GM12878 (cell line): Measurements from ENCODE around the gene MSL3B.

Experiments
- ATAC-seq: fragments of 200-7000 bp; cut with Tn5 transposase; 3 replicates; pipeline ENCODE4 v1.9.1; 2020; ENCODE audit warnings: mild to moderate bottlenecking, moderate library complexity
- BruUV-seq: library from RNA; stranded (reverse); fragments of 400-500 nt; replicated peaks from 2 replicates; lab custom pipeline; 2021; lab: Mats Ljungman, UMichigan
- CTCF ChIA-PET: fragments of 300-600 bp; sonication (Branson Sonifier 250); formaldehyde crosslinking; extraction: SDS; loops from one replicate; lab custom pipeline; 2021; ENCODE audit warnings: inconsistent platforms; lab: Yijun Ruan, JAX
- POLR2A ChIA-PET: fragments of 350-600 bp; formaldehyde crosslinking; extraction: SDS; loops from one replicate; lab custom pipeline; 2021; ENCODE audit warnings: inconsistent platforms; lab: Charles Lee
- RAD21 ChIA-PET: fragments of 300-600 bp; sonication (Branson Sonifier 250); formaldehyde crosslinking; loops from one replicate; lab custom pipeline; 2023; ENCODE audit warnings: antibody characterized with exemption; ENCODE audit not compliant: unreplicated experiment; lab: Charles Lee
- SMC1A ChIA-PET: fragments of 300-600 bp; sonication (Branson Sonifier 250); formaldehyde crosslinking; loops from one replicate; lab custom pipeline; 2023; ENCODE audit not compliant: unreplicated experiment, uncharacterized antibody; lab: Charles Lee
- DNase-seq: peaks from one replicate; pipeline ENCODE4 v3.0.0-alpha.2; 2011; ENCODE audit warnings: low read depth, low spot score
- FAIRE-seq: peaks from 3 replicates; lab custom pipeline; 2011; peaks lifted over from hg19 to GRCh38; lab: Jason Lieb, UNC
- H2AFZ ChIP-seq: 2 replicates; pipeline ENCODE4 v1.6.0; 2011; ENCODE audit warnings: low read depth, low read length, control low read depth; ENCODE audit not compliant: control insufficient read depth
- H3K27ac ChIP-seq: 2 replicates; pipeline ENCODE4 v1.5.1; 2011; ENCODE audit warnings: control low read depth; ENCODE audit not compliant: control insufficient read depth, insufficient read depth
- H3K27me3 ChIP-seq, 2 experiments: replicated peaks in 1 of 2; 2 replicates each; pipeline versions ENCODE4 v1.6.0 to v1.6.1; 2011; ENCODE audit warnings: low read length in 1 of 2; ENCODE audit not compliant: control insufficient read depth in 2 of 2, insufficient read depth in 2 of 2
- H3K36me3 ChIP-seq, 2 experiments: 2 replicates each; pipeline ENCODE4 v1.5.1; 2011; ENCODE audit warnings: low read length in 1 of 2; ENCODE audit not compliant: control insufficient read depth in 2 of 2, insufficient read depth in 2 of 2
- H3K4me1 ChIP-seq: 2 replicates; pipeline ENCODE4 v1.6.1; 2011; ENCODE audit warnings: mild to moderate bottlenecking, low read length, moderate library complexity, mixed read lengths; ENCODE audit not compliant: control insufficient read depth, insufficient read depth
- H3K4me2 ChIP-seq: 2 replicates; pipeline ENCODE4 v1.6.0; 2011; ENCODE audit warnings: control low read depth; ENCODE audit not compliant: control insufficient read depth, insufficient read depth
- H3K4me3 ChIP-seq: fragments of 200-600 bp; sonication (generic); 2 replicates; pipeline ENCODE4 v1.5.1; 2016
- H3K79me2 ChIP-seq: 2 replicates; pipeline ENCODE4 v1.6.0; 2011; ENCODE audit warnings: low read length; ENCODE audit not compliant: control insufficient read depth, insufficient read depth
- H3K9ac ChIP-seq: 2 replicates; pipeline ENCODE4 v1.8.0; 2011; ENCODE audit warnings: low read length, control low read depth, mixed read lengths; ENCODE audit not compliant: control insufficient read depth, insufficient read depth
- H3K9me3 ChIP-seq: replicated peaks from 3 replicates; pipeline ENCODE4 v1.5.1; 2011; ENCODE audit warnings: mild to moderate bottlenecking, low read length; ENCODE audit not compliant: control insufficient read depth, insufficient read depth
- H4K20me1 ChIP-seq: 2 replicates; pipeline ENCODE4 v1.6.0; 2011; ENCODE audit not compliant: control insufficient read depth, insufficient read depth
- CEBPB ChIP-seq, 2 experiments: fragments of 150-350 bp in 1 of 2; IDR thresholded peaks; 2 replicates each; pipeline ENCODE4 v1.6.1; 2012 to 2014; ENCODE audit warnings: low read depth in 2 of 2, low read length in 2 of 2, borderline replicate concordance in 1 of 2, inconsistent platforms in 1 of 2
- HDGF ChIP-seq: fragments of 450-650 bp; IDR thresholded peaks from 2 replicates; pipeline ENCODE4 v1.6.1; 2016; ENCODE audit warnings: antibody characterized with exemption
- KAT2A ChIP-seq: conservative IDR thresholded peaks from 2 replicates; pipeline ENCODE4 v1.6.1; 2011; ENCODE audit warnings: low read depth, low read length; ENCODE audit not compliant: control insufficient read depth
- MYB ChIP-seq: fragments of 150-350 bp; IDR thresholded peaks from 2 replicates; pipeline ENCODE4 v1.6.1; 2014; ENCODE audit warnings: mild to moderate bottlenecking, low read depth, low read length, borderline replicate concordance
- NFIC ChIP-seq: IDR thresholded peaks from 2 replicates; pipeline ENCODE4 v1.6.1; 2012; ENCODE audit warnings: low read depth, mild to moderate bottlenecking, inconsistent platforms, low read length, moderate library complexity
- NFYB ChIP-seq: IDR thresholded peaks from 2 replicates; pipeline ENCODE4 v1.6.1; 2011; ENCODE audit warnings: low read depth, mild to moderate bottlenecking, low read length, improper control_type of control experiment, moderate library complexity; ENCODE audit not compliant: insufficient read depth
- POU2F2 ChIP-seq: IDR thresholded peaks from 3 replicates; pipeline ENCODE4 v1.6.1; 2011; ENCODE audit warnings: low read depth, mild to moderate bottlenecking, low read length, borderline replicate concordance
- SIX5 ChIP-seq: IDR thresholded peaks from 2 replicates; pipeline ENCODE4 v1.6.1; 2011; ENCODE audit warnings: mild to moderate bottlenecking, low read depth, low read length, moderate library complexity; ENCODE audit not compliant: severe bottlenecking
- TCF12 ChIP-seq: IDR thresholded peaks from 2 replicates; pipeline ENCODE4 v1.6.1; 2011; ENCODE audit warnings: low read depth, mild to moderate bottlenecking, low read length
- WGBS: methylation state at CpG from one replicate; pipeline ENCODE4 v1.1.6; 2016; ENCODE audit warnings: low lambda C conversion rate; ENCODE audit not compliant: insufficient replicate concordance, insufficient coverage; ENCODE audit errors: missing lambda C conversion rate; 5-methylcytosine and 5-hydroxymethylcytosine counted together
- in situ Hi-C: fragments of 300-500 bp; cut with MboI; formaldehyde crosslinking; loops from 9 replicates; pipeline ENCODE4 v1.14.3; 2018; ENCODE audit warnings: mixed read lengths
- intact Hi-C: fragments of 100-400 bp; cut with micrococcal nuclease; formaldehyde crosslinking; loops from one replicate; pipeline ENCODE4 v1.14.2; 2022; ENCODE audit not compliant: unreplicated experiment
- TF ChIP-seq, protein P1 (sequence below): fragments of 450-650 bp; formaldehyde crosslinking; IDR thresholded peaks from 2 replicates; pipeline ENCODE4 v1.4.0; 2022; ENCODE audit warnings: mild to moderate bottlenecking, moderate library complexity
- TF ChIP-seq, protein P2 (sequence below): fragments of 450-650 bp; IDR thresholded peaks from 2 replicates; pipeline ENCODE4 v1.6.1; 2017; ENCODE audit warnings: antibody characterized with exemption, mild to moderate bottlenecking, moderate library complexity
- TF ChIP-seq, protein P3 (sequence below): IDR thresholded peaks from 2 replicates; pipeline ENCODE4 v1.6.1; 2012; ENCODE audit warnings: low read length, inconsistent platforms
- TF ChIP-seq, protein P4 (sequence below): IDR thresholded peaks from 2 replicates; pipeline ENCODE4 v1.6.1; 2012; ENCODE audit warnings: low read depth, low read length, improper control_type of control experiment

The MSL3B gene

DNA sequence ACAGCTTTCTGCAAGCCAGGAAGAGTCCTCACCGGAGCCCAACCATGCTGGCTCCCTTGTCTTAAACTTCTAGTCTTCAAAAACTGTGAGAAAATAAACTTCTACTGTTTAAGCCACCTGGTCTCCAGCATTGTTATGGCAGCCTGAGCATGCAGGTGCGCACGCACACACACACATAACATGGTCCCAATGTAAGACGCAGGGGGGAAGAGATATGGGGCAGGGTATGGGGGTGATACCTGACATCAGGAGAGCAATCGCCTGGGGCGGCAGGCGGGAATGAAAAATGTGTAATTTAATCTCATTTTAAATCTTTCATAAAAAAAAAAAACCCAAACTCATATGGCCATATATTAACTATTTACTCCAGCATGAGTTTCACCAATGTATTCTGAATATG is 31.8 kb downstream of the MSL3B start:
- intact Hi-C loops (no loop called here), in situ Hi-C loops (no loop called here)
- Histone ChIP-seq H3K9me3 (no peaks in the 10 kb centered on the region), H3K27ac (no peak overlapping the region), H3K4me2 (no peak overlapping the region), H2AFZ (no peak overlapping the region), H3K27me3 (no peaks in the 10 kb centered on the region), H3K79me2 (peaks cover 32% of the 10 kb centered on the region), H4K20me1 (no peaks in the 10 kb centered on the region), H3K36me3 (peaks cover 34 to 53% of the 10 kb centered on the region in 2 experiments), H3K4me1 (peaks cover 13% of the 10 kb centered on the region), H3K4me3 (no peak overlapping the region), H3K9ac (no peak overlapping the region)
- RAD21 ChIA-PET = no interaction called here
- WGBS = 100% methylated on average over 7 of the region's 7 CpGs
- POLR2A ChIA-PET = no interaction called here
- no TSS peak for BruUV-seq
- CTCF ChIA-PET = interaction anchor here (1.4 kb wide), 1 partner anchor 14 kb away, joined by 3 read pairs; no protein-coding TSS in a partner anchor
- FAIRE-seq = no peak
- no peak for ATAC-seq
- SMC1A ChIA-PET = no interaction called here
- no peak for DNase-seq
- TF ChIP-seq CEBPB (IDR thresholded peaks at IDR 0.05; ENCODE audit: borderline replicate concordance in 1 of 2, low read depth in 2 of 2, low read length in 2 of 2) = no peak
- no peak for TF ChIP-seq TCF12
- TF ChIP-seq NFYB = no peak
- TF ChIP-seq, protein P1, sequence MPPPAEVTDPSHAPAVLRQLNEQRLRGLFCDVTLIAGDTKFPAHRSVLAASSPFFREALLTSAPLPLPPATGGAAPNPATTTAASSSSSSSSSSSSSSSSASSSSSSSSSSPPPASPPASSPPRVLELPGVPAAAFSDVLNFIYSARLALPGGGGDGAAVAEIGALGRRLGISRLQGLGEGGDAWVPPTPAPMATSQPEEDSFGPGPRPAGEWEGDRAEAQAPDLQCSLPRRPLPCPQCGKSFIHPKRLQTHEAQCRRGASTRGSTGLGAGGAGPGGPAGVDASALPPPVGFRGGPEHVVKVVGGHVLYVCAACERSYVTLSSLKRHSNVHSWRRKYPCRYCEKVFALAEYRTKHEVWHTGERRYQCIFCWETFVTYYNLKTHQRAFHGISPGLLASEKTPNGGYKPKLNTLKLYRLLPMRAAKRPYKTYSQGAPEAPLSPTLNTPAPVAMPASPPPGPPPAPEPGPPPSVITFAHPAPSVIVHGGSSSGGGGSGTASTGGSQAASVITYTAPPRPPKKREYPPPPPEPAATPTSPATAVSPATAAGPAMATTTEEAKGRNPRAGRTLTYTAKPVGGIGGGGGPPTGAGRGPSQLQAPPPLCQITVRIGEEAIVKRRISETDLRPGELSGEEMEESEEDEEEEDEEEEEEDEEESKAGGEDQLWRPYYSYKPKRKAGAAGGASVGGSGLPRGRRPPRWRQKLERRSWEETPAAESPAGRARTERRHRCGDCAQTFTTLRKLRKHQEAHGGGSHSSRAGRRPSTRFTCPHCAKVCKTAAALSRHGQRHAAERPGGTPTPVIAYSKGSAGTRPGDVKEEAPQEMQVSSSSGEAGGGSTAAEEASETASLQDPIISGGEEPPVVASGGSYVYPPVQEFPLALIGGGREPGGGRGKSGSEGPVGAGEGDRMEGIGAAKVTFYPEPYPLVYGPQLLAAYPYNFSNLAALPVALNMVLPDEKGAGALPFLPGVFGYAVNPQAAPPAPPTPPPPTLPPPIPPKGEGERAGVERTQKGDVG (CRISPR knock-in tag) = no peak
- no peak for TF ChIP-seq POU2F2
- no peak for TF ChIP-seq NFIC
- TF ChIP-seq KAT2A = no peak
- no peak for TF ChIP-seq MYB
- TF ChIP-seq, protein P2, sequence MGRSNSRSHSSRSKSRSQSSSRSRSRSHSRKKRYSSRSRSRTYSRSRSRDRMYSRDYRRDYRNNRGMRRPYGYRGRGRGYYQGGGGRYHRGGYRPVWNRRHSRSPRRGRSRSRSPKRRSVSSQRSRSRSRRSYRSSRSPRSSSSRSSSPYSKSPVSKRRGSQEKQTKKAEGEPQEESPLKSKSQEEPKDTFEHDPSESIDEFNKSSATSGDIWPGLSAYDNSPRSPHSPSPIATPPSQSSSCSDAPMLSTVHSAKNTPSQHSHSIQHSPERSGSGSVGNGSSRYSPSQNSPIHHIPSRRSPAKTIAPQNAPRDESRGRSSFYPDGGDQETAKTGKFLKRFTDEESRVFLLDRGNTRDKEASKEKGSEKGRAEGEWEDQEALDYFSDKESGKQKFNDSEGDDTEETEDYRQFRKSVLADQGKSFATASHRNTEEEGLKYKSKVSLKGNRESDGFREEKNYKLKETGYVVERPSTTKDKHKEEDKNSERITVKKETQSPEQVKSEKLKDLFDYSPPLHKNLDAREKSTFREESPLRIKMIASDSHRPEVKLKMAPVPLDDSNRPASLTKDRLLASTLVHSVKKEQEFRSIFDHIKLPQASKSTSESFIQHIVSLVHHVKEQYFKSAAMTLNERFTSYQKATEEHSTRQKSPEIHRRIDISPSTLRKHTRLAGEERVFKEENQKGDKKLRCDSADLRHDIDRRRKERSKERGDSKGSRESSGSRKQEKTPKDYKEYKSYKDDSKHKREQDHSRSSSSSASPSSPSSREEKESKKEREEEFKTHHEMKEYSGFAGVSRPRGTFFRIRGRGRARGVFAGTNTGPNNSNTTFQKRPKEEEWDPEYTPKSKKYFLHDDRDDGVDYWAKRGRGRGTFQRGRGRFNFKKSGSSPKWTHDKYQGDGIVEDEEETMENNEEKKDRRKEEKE = no peak
- TF ChIP-seq, protein P3, sequence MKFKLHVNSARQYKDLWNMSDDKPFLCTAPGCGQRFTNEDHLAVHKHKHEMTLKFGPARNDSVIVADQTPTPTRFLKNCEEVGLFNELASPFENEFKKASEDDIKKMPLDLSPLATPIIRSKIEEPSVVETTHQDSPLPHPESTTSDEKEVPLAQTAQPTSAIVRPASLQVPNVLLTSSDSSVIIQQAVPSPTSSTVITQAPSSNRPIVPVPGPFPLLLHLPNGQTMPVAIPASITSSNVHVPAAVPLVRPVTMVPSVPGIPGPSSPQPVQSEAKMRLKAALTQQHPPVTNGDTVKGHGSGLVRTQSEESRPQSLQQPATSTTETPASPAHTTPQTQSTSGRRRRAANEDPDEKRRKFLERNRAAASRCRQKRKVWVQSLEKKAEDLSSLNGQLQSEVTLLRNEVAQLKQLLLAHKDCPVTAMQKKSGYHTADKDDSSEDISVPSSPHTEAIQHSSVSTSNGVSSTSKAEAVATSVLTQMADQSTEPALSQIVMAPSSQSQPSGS = no peak
- TF ChIP-seq, protein P4, sequence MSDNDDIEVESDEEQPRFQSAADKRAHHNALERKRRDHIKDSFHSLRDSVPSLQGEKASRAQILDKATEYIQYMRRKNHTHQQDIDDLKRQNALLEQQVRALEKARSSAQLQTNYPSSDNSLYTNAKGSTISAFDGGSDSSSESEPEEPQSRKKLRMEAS = no peak
- no peak for TF ChIP-seq HDGF
- TF ChIP-seq SIX5 = no peak
